CD4-positive, alpha-beta T cell treated with Interleukin-6 for 4 hours (primary cell): ENCODE data around the gene PGM2.

ENCODE experiments used
- DNase-seq: peaks from one replicate; pipeline ENCODE4 v3.0.0-alpha.2; 2020; ENCODE audit warnings: mixed read lengths

Gene PGM2

GRCh38 chr4:37904824-37905223, 78.3 kb downstream of the PGM2 start:
- DNase-seq: no peak

GRCh38 chr4:37905533-37906169, 79.2 kb downstream of the PGM2 start:
- DNase-seq: no peak

- no peak for DNase-seq
These were observed 82.2 kb downstream of the PGM2 start for GRCh38 chr4:37908488-37909331.

- DNase-seq: no peak
These were observed 83.0 kb downstream of the PGM2 start for GRCh38 chr4:37909332-37910090.

GRCh38 chr4:37910091-37910486, 83.6 kb downstream of the PGM2 start:
- DNase-seq: no peak
